Muscle layer of colon (tissue), 2 donors: Measurements from ENCODE around the gene DOK7.
"Not testable (repeated sequence)": the region's sequence is repeated elsewhere in the genome, so short reads cannot be mapped to it uniquely, and the experiment has no call there.

Source experiments
- H3K27ac ChIP-seq: one replicate; pipeline ENCODE4 v1.7.0; 2013; ENCODE audit warnings: low read depth, mild to moderate bottlenecking, low read length, moderate library complexity
- H3K27me3 ChIP-seq, 2 donors: one replicate each; pipeline ENCODE4 v1.7.0; 2013; ENCODE audit warnings: low read length in 2 of 2, mild to moderate bottlenecking in 2 of 2; ENCODE audit not compliant: insufficient read depth in 2 of 2, control insufficient read depth in 1 of 2
- H3K36me3 ChIP-seq: one replicate; pipeline ENCODE4 v1.7.0; 2013; ENCODE audit warnings: mild to moderate bottlenecking, low read length; ENCODE audit not compliant: insufficient read depth
- H3K4me1 ChIP-seq: one replicate; pipeline ENCODE4 v1.7.0; 2013; ENCODE audit warnings: mild to moderate bottlenecking, low read length; ENCODE audit not compliant: insufficient read depth
- H3K4me3 ChIP-seq, 2 donors: one replicate each; pipeline ENCODE4 v1.7.0; 2013; ENCODE audit warnings: low read length in 2 of 2, low read depth in 1 of 2, mild to moderate bottlenecking in 1 of 2, moderate library complexity in 1 of 2
- H3K9ac ChIP-seq: one replicate; pipeline ENCODE4 v1.7.0; 2013; ENCODE audit warnings: low read length
- H3K9me3 ChIP-seq: one replicate; pipeline ENCODE4 v1.7.0; 2013; ENCODE audit warnings: mild to moderate bottlenecking, low read length
- donor health status: abdominal sarcoma.
- donor health status: Adenocarcinoma of cecum.

The DOK7 gene

DNA sequence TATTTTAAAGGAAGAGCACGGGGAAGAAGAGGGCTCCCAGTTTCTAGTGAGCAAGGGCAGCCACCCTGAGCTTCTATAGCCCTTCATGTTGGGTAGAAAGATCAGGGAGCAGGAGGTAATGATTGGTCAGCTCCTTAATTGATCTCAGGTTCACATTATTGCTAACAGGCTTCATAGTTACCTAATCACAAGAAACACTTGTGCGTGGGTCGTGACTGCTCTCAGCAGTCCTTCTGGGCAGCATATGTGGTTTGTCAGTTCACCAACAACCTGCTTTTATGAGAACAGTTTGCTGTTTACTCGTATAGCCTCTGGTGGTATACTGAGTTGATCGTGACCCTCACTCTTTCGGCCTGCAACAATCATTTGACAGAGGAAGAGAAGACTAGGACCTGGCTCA, 4.7 kb upstream of the DOK7 start:
- Histone ChIP-seq H3K27ac (no peak overlapping the region), H3K36me3 (no peaks in the 10 kb centered on the region)

DNA sequence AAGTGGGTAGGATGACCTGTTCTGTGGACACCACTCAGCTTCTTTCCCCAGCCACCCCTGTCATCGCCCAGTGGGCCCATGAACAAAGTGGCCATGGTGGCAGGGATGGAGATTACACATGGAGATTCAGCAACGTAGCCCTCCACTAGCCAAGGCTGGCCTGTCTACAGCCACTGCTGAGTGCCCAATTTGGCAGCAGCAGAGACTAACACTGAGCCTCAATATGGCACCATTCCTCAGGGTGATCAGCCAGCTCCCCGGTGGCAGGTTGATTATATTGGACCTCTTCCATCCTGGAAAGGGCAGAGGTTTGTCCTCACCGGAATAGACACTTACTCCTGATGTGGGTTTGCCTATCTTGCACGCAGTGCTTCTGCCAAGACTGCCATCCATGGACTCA, 4.0 kb upstream of the DOK7 start:
- H3K9me3 ChIP-seq, H3K9ac ChIP-seq, H3K4me3 ChIP-seq, H3K4me1 ChIP-seq, H3K36me3 ChIP-seq, H3K27ac ChIP-seq: not testable (repeated sequence)
- peaks cover 0 to 15% of the 10 kb centered on the region in 2 donors for H3K27me3 ChIP-seq

More for the DNA sequence above, 4.7 kb upstream of the DOK7 start:
- Histone ChIP-seq H3K4me3 (no peak overlapping the region), H3K9me3 (no peaks in the 10 kb centered on the region), H3K9ac (no peak overlapping the region), H3K27me3 (peaks cover 0 to 7% of the 10 kb centered on the region in 2 donors), H3K4me1 (no peaks in the 10 kb centered on the region)

- H3K27ac ChIP-seq: no peak overlapping the region
- no peaks in the 10 kb centered on the region for H3K36me3 ChIP-seq
- H3K4me1 ChIP-seq: no peaks in the 10 kb centered on the region
- H3K9me3 ChIP-seq: no peaks in the 10 kb centered on the region
- no peak overlapping the region for H3K4me3 ChIP-seq
- no peak overlapping the region for H3K9ac ChIP-seq
- H3K27me3 ChIP-seq: peaks cover 0 to 21% of the 10 kb centered on the region in 2 donors
These were observed 2.2 kb upstream of the DOK7 start for GRCh38 chr4:3460926-3461325.

DNA sequence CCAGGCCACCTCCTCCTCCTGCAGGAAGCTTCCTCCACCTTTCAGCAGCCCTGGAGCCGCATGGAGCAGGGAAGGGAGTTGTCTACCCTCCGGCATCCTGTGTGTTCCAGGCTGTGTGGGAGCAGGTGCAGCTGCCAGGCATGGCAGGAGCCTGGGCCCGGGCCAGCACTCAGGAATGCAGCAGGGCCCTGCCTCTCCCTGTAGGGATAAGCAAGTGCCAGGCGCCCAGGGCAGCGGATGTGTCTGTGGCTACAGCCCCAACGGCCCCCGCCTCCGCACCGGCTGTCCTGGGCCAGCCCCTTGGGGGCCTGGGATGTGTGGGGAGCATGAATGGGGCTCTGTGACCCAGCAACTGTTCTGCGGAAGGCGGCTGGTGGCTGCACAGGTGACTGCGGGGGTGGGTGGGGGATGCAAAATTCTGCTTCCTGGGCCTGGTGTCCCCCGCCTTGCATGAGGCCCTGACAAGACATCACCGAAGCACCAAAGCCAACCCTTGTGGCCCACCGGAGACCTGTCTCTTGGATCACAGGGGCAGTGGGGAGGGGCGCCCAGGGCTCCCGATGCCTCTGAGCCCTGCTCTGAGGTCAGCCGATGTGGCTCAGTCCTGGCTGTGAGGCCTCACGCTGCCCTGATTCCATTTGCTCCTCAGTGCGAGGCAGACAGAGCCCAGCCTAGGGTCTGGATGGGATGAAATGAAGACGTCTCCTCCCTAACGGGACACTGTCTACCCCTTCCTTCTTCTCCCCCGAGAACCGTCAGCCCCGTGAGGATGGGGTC, 1.4 kb upstream of the DOK7 start:
- Histone ChIP-seq H3K9me3 (no peaks in the 10 kb centered on the region), H3K9ac (no peak overlapping the region), H3K4me3 (no peak overlapping the region), H3K27ac (no peak overlapping the region), H3K27me3 (peaks cover 0 to 23% of the 10 kb centered on the region in 2 donors), H3K4me1 (no peaks in the 10 kb centered on the region), H3K36me3 (no peaks in the 10 kb centered on the region)

DNA sequence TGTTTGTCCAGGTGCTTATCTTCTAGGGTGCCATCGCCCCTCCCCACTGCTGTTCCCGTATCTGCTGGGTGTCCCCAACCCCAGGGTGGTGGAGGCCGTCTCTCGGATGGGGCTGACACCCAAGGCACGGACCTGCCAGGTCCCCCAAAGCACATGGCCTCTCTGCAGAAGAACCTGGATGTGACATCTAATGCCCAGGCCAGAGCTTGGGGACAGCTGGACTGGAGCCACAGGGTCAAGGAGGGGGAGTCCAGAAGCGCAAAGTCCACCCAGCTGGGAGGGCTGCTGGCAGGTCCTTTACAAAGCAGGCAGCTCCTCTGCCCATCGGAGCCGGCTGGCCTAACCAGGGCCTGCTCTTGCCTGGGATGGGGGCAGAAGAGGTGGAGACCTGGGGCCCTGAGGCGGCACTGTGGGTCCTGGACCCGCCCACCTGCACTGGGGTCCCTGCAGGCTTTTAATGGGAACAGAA, 751 bp upstream of the DOK7 start:
- H3K4me1 ChIP-seq: no peaks in the 10 kb centered on the region
- H3K9ac ChIP-seq: no peak overlapping the region
- H3K9me3 ChIP-seq: no peaks in the 10 kb centered on the region
- H3K27me3 ChIP-seq: peaks cover 0 to 23% of the 10 kb centered on the region in 2 donors
- no peak overlapping the region for H3K4me3 ChIP-seq
- H3K36me3 ChIP-seq: no peaks in the 10 kb centered on the region
- no peak overlapping the region for H3K27ac ChIP-seq

- Histone ChIP-seq H3K4me1 (no peaks in the 10 kb centered on the region), H3K4me3 (no peak overlapping the region), H3K36me3 (no peaks in the 10 kb centered on the region), H3K27me3 (peaks cover 0 to 23% of the 10 kb centered on the region in 2 donors), H3K27ac (no peak overlapping the region), H3K9ac (no peak overlapping the region), H3K9me3 (no peaks in the 10 kb centered on the region)
These were observed 646 bp downstream of the DOK7 start for GRCh38 chr4:3463556-3464348.

DNA sequence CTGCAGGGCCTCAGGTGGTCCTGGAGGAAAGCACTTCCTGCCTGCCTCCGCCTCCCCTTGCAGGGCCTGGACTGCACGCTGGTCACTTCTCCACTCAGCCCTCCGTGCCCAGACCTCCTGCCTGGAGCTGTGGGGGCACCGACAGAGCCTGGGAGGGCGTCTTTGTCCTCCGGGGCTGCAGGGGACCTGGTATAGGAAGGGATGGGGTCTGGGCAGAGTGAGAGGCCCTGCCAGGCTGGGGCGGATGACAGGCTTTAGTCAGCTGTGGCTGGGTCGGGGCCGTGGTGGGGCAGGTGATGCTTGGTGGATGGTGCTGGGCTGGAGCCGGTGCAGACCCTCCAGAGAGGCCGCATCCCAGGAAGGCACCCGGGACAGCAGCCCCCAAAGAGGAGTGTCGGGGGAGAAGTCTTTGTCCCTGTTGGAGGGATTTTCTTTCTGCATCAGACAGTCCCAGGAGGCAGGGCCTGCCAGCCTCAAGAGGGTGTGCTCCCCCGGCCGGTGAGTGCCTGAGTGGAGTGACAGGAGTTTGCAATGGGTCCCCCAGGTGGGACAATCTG, 1.3 kb downstream of the DOK7 start:
- H3K27ac ChIP-seq: no peak overlapping the region
- no peaks in the 10 kb centered on the region for H3K9me3 ChIP-seq
- no peak overlapping the region for H3K4me3 ChIP-seq
- H3K27me3 ChIP-seq: peaks cover 0 to 23% of the 10 kb centered on the region in 2 donors
- H3K9ac ChIP-seq: no peak overlapping the region
- no peaks in the 10 kb centered on the region for H3K36me3 ChIP-seq
- H3K4me1 ChIP-seq: no peaks in the 10 kb centered on the region

GRCh38 chr4:3464911-3465697, 2.0 kb downstream of the DOK7 start:
- no peak overlapping the region for H3K4me3 ChIP-seq
- no peak overlapping the region for H3K9ac ChIP-seq
- no peaks in the 10 kb centered on the region for H3K4me1 ChIP-seq
- H3K27ac ChIP-seq: no peak overlapping the region
- no peaks in the 10 kb centered on the region for H3K36me3 ChIP-seq
- peaks cover 0 to 23% of the 10 kb centered on the region in 2 donors for H3K27me3 ChIP-seq
- no peaks in the 10 kb centered on the region for H3K9me3 ChIP-seq

GRCh38 chr4:3465698-3466671, 2.9 kb downstream of the DOK7 start:
- no peaks in the 10 kb centered on the region for H3K4me1 ChIP-seq
- no peak overlapping the region for H3K4me3 ChIP-seq
- H3K9ac ChIP-seq: no peak overlapping the region
- H3K36me3 ChIP-seq: no peaks in the 10 kb centered on the region
- no peak overlapping the region for H3K27ac ChIP-seq
- no peaks in the 10 kb centered on the region for H3K9me3 ChIP-seq
- H3K27me3 ChIP-seq: peaks cover 0 to 23% of the 10 kb centered on the region in 2 donors
